HepG2 (cell line): ENCODE results near the gene WDR73. TPM values are rescaled to one million over a fixed set of nuclear protein-coding genes. Genes with fewer than 3 reads are reported as not detected.

Source experiments
- DMTF1 ChIP-seq: sonication (generic); formaldehyde crosslinking; IDR thresholded peaks from 2 replicates; pipeline ENCODE4 v1.4.0; 2020; ENCODE audit warnings: mild to moderate bottlenecking, missing genetic modification reagents
- MLXIP ChIP-seq: sonication (generic); formaldehyde crosslinking; IDR thresholded peaks from 2 replicates; pipeline ENCODE4 v1.9.0; 2021; ENCODE audit warnings: missing genetic modification reagents, borderline replicate concordance
- RBFOX2 ChIP-seq: fragments of 200-400 bp; formaldehyde crosslinking; IDR thresholded peaks from 2 replicates; pipeline ENCODE4 v1.6.1; 2017; ENCODE audit warnings: low read depth, mild to moderate bottlenecking, low read length
- SMARCC2 ChIP-seq: fragments of 450-650 bp; IDR thresholded peaks from 2 replicates; pipeline ENCODE4 v1.6.1; 2017; ENCODE audit warnings: antibody characterized with exemption, mild to moderate bottlenecking
- THAP8 ChIP-seq: sonication (generic); formaldehyde crosslinking; IDR thresholded peaks from 2 replicates; pipeline ENCODE4 v1.5.1; 2020; ENCODE audit warnings: missing genetic modification reagents, mild to moderate bottlenecking, borderline replicate concordance
- TRIM22 ChIP-seq: fragments of 450-650 bp; IDR thresholded peaks from 2 replicates; pipeline ENCODE4 v1.6.1; 2017
- ZBTB26 ChIP-seq: IDR thresholded peaks from 2 replicates; pipeline ENCODE4 v1.6.1; 2016; ENCODE audit warnings: missing compliant biosample characterization, missing genetic modification reagents, borderline replicate concordance
- ZNF124 ChIP-seq: sonication (generic); formaldehyde crosslinking; IDR thresholded peaks from 2 replicates; pipeline ENCODE4 v1.4.0; 2020; ENCODE audit warnings: missing genetic modification reagents
- ZNF317 ChIP-seq: sonication (generic); formaldehyde crosslinking; IDR thresholded peaks from 2 replicates; pipeline ENCODE4 v1.5.0; 2020; ENCODE audit warnings: mild to moderate bottlenecking, missing genetic modification reagents
- ZNF597 ChIP-seq: sonication (generic); formaldehyde crosslinking; IDR thresholded peaks from 2 replicates; pipeline ENCODE4 v1.5.0; 2020; ENCODE audit warnings: missing genetic modification reagents
- ZNF639 ChIP-seq: conservative IDR thresholded peaks from 2 replicates; pipeline ENCODE4 v1.6.1; 2018; ENCODE audit warnings: missing genetic modification reagents
- ZNF674 ChIP-seq: sonication (generic); formaldehyde crosslinking; IDR thresholded peaks from 2 replicates; pipeline ENCODE4 v1.5.0; 2020; ENCODE audit warnings: low read depth, mild to moderate bottlenecking, missing genetic modification reagents
- ZNF782 ChIP-seq: sonication (generic); formaldehyde crosslinking; IDR thresholded peaks from 2 replicates; pipeline ENCODE4 v1.4.0; 2020; ENCODE audit warnings: missing genetic modification reagents, mild to moderate bottlenecking, borderline replicate concordance
- ZNF788 ChIP-seq: sonication (generic); formaldehyde crosslinking; IDR thresholded peaks from 2 replicates; pipeline ENCODE4 v1.5.0; 2020; ENCODE audit warnings: mild to moderate bottlenecking, missing genetic modification reagents, borderline replicate concordance
- polyA plus RNA-seq, 8 experiments: library from polyadenylated mRNA; depleted of rRNA in 3 of 8; stranded (reverse) in 7 of 8; unstranded in 1 of 8; fragments of >200 nt; fragmentation: Illumina TruSeq in 4 of 8; extraction: Trizol in 4 of 8; gene quantifications; 2 replicates each; pipeline versions ENCODE4 v1.2.1 to v1.2.3, GENCODE V29; 2011 to 2016; ENCODE audit warnings: low read depth in 4 of 8, missing spikeins in 1 of 8, mixed read lengths in 1 of 8; ENCODE audit not compliant: insufficient read depth in 1 of 8
- total RNA-seq, 5 experiments: library from RNA; depleted of rRNA; stranded (reverse); fragments of >200 nt; fragmentation: Illumina TruSeq; extraction: Trizol; gene quantifications; 2 replicates each; pipeline ENCODE4 v1.2.3, GENCODE V29; 2016; ENCODE audit warnings: low read depth in 1 of 5

WDR73 gene
- total and polyA plus RNA-seq, 2 of the 13 experiments (the other 11 are each of a cell fraction or from before 2014, with no cell fraction given), result 20.0 to 35.5 TPM

- TF ChIP-seq ZNF124, result no peak
- peak; percentile 93 for TF ChIP-seq RBFOX2
- TF ChIP-seq ZNF788 (CRISPR knock-in tag), result peak; percentile 49; the same call in 1 of the 2 replicates
- TF ChIP-seq TRIM22, result no peak
- 0 out of 2 replicates have a peak, but pooled peaks have one; percentile 19 for TF ChIP-seq ZBTB26 (CRISPR knock-in tag)
- TF ChIP-seq ZNF317 (CRISPR knock-in tag), result 0 out of 2 replicates have a peak, but pooled peaks have one; percentile 57
- no peak; the same call in 1 of the 2 replicates for TF ChIP-seq MLXIP (CRISPR knock-in tag)
- TF ChIP-seq SMARCC2, result no peak
- no peak for TF ChIP-seq ZNF674 (CRISPR knock-in tag)
- peak; percentile 90 for TF ChIP-seq ZNF639
- no peak for TF ChIP-seq DMTF1 (CRISPR knock-in tag)
- no peak; the same call in 1 of the 2 replicates for TF ChIP-seq THAP8 (CRISPR knock-in tag)
- TF ChIP-seq ZNF597, result no peak
- TF ChIP-seq ZNF782 (CRISPR knock-in tag), result no peak; the same call in 1 of the 2 replicates
These were observed at the start of gene WDR73 (continued) for GRCh38 chr15:84653910-84654688.
